K562 (cell line): ENCODE data around the gene VEGFB. TPM values are rescaled to one million over a fixed set of nuclear protein-coding genes. Genes with fewer than 3 reads are reported as not detected.

Source experiments
- HSF4 ChIP-seq: fragments of 250-450 bp; sonication (Bioruptor Pico); IDR thresholded peaks from 2 replicates; pipeline ENCODE4 v2.1.2; 2022; ENCODE audit warnings: mild to moderate bottlenecking, moderate library complexity, borderline replicate concordance
- NR3C1 ChIP-seq: sonication (generic); formaldehyde crosslinking; IDR thresholded peaks from 2 replicates; pipeline ENCODE4 v1.8.1; 2022; ENCODE audit warnings: missing genetic modification reagents
- POLR2AphosphoS5 ChIP-seq: IDR thresholded peaks from 2 replicates; pipeline ENCODE4 v1.6.1; 2011; ENCODE audit warnings: mild to moderate bottlenecking, low read depth, low read length, moderate library complexity; ENCODE audit not compliant: control insufficient read depth, insufficient read depth
- POLR3G ChIP-seq: IDR thresholded peaks from 2 replicates; pipeline ENCODE4 v1.6.1; 2011; ENCODE audit not compliant: insufficient read length, insufficient replicate concordance; ENCODE audit errors: extremely low read depth
- RERE ChIP-seq: sonication (generic); formaldehyde crosslinking; IDR thresholded peaks from 2 replicates; pipeline ENCODE4 v1.8.0; 2023; ENCODE audit warnings: missing genetic modification reagents, mild to moderate bottlenecking, borderline replicate concordance
- SAFB ChIP-seq: fragments of 200-400 bp; formaldehyde crosslinking; IDR thresholded peaks from 2 replicates; pipeline ENCODE4 v1.6.1; 2017; ENCODE audit warnings: low read depth, low read length, borderline replicate concordance
- SMAD4 ChIP-seq: fragments of 250-450 bp; sonication (Bioruptor Pico); conservative IDR thresholded peaks from 2 replicates; pipeline ENCODE4 v1.8.0; 2021; ENCODE audit warnings: inconsistent platforms, mild to moderate bottlenecking, moderate library complexity
- SMARCE1 ChIP-seq: fragments of 450-650 bp; IDR thresholded peaks from 2 replicates; pipeline ENCODE4 v1.7.1; 2016; ENCODE audit warnings: mild to moderate bottlenecking
- ZNF592 ChIP-seq: fragments of 450-650 bp; IDR thresholded peaks from 2 replicates; pipeline ENCODE4 v1.6.1; 2017; ENCODE audit warnings: antibody characterized with exemption, mild to moderate bottlenecking
- ZNF717 ChIP-seq: fragments of 250-450 bp; sonication (Bioruptor Pico); IDR thresholded peaks from 2 replicates; pipeline ENCODE4 v1.5.0; 2021
- polyA plus RNA-seq, 8 experiments: library from polyadenylated mRNA; depleted of rRNA in 4 of 8; stranded (reverse) in 5 of 8; unstranded in 3 of 8; fragments of >200 nt; fragmentation: Nextera tagmentation in 2 of 8; fragmentation: Illumina TruSeq in 1 of 8; extraction: Ambion mirVana in 2 of 8; extraction: Trizol in 1 of 8; gene quantifications; 2 replicates each; pipeline versions ENCODE4 v1.2.1 to v1.2.3, GENCODE V29; 2011 to 2014; ENCODE audit warnings: inconsistent platforms in 1 of 8, missing spikeins in 1 of 8
- total RNA-seq, 7 experiments: library from RNA; depleted of rRNA in 6 of 7; stranded (reverse); fragments of >200 nt in 6 of 7; fragmentation: Illumina TruSeq in 2 of 7; extraction: Trizol in 2 of 7; gene quantifications; 2 replicates each; pipeline versions ENCODE4 v1.2.1 to v1.2.3, GENCODE V29; 2011 to 2021; ENCODE audit warnings: low replicate concordance in 1 of 7
- TF ChIP-seq, protein P1 (sequence below): fragments of 450-650 bp; IDR thresholded peaks from 2 replicates; pipeline ENCODE4 v1.6.1; 2014; ENCODE audit warnings: low read depth, mild to moderate bottlenecking, moderate library complexity, borderline replicate concordance
- TF ChIP-seq, protein P2 (sequence below): fragments of 250-450 bp; sonication (Bioruptor Pico); IDR thresholded peaks from 2 replicates; pipeline ENCODE4 v1.5.1; 2021; ENCODE audit warnings: mild to moderate bottlenecking
- TF ChIP-seq, protein P3 (sequence below): fragments of 250-450 bp; sonication (Bioruptor Pico); IDR thresholded peaks from 2 replicates; pipeline ENCODE4 v1.9.0; 2021; ENCODE audit warnings: mild to moderate bottlenecking

VEGFB gene
- total and polyA plus RNA-seq, 9 of the 15 experiments (the other 6 are each of a cell fraction or from before 2014, with no cell fraction given), result 11.0 to 83.4 (median 25.7) TPM

DNA sequence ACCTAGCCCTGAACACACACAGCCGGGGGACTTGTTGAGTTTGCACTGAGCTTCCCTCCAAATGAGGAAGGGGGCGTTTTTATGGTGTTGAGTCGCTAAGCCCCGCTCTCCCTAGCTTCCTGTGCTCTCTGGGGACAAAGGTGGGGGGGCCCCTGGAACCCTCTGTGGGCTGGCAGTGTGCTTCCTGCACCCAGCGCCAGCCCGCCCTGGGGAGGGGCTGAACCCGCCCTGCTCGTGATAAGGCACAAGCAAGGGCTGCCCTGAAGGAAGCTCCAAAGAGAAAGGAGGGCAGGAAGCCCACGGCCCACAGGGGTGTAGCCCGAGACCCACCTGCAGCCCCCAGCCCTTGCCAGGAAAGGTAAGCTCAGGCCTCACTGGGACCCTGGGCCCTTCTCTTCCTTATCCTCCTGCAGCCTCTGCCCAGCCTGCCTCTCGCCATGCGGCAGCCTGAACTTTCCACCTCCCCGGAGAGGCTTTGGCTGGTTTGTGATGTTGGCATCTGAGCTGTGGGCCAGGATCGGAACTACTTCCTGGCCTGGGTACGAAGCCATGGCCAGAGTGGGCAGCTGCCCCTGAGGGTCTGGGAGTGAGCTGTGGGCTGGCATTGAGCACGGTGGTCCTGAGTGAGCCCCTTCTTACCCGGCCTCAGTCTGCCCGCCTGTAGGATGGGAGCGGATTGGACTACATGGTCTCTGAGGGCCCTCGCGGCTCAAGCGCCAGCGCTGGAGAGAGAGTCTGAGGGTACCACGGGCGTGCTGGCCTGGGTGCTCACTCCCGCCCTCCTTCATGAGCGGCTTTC lies 27.7 kb upstream of the VEGFB start, which contains the start of gene FERMT3 (continued):
- TF ChIP-seq, protein P1, sequence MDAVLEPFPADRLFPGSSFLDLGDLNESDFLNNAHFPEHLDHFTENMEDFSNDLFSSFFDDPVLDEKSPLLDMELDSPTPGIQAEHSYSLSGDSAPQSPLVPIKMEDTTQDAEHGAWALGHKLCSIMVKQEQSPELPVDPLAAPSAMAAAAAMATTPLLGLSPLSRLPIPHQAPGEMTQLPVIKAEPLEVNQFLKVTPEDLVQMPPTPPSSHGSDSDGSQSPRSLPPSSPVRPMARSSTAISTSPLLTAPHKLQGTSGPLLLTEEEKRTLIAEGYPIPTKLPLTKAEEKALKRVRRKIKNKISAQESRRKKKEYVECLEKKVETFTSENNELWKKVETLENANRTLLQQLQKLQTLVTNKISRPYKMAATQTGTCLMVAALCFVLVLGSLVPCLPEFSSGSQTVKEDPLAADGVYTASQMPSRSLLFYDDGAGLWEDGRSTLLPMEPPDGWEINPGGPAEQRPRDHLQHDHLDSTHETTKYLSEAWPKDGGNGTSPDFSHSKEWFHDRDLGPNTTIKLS, result no peak
- TF ChIP-seq HSF4 (CRISPR knock-in tag) (no peak; the same call in 1 of the 2 replicates), SMAD4 (CRISPR knock-in tag) (peak; percentile 52; the same call in 1 of the 2 replicates), ZNF592 (peak; percentile 89), POLR3G (no peak), SMARCE1 (no peak), ZNF717 (CRISPR knock-in tag) (0 out of 2 replicates have a peak, but pooled peaks have one; percentile 51), SAFB (no peak), POLR2AphosphoS5 (peak; percentile 50; the same call in 1 of the 2 replicates), RERE (CRISPR knock-in tag) (no peak), NR3C1 (CRISPR knock-in tag) (0 out of 2 replicates have a peak, but pooled peaks have one; percentile 64)
- TF ChIP-seq, protein P2, sequence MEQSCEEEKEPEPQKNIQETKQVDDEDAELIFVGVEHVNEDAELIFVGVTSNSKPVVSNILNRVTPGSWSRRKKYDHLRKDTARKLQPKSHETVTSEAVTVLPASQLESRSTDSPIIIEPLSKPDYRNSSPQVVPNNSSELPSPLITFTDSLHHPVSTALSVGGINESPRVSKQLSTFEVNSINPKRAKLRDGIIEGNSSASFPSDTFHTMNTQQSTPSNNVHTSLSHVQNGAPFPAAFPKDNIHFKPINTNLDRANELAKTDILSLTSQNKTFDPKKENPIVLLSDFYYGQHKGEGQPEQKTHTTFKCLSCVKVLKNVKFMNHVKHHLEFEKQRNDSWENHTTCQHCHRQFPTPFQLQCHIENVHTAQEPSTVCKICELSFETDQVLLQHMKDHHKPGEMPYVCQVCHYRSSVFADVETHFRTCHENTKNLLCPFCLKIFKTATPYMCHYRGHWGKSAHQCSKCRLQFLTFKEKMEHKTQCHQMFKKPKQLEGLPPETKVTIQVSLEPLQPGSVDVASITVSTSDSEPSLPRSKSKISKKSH (CRISPR knock-in tag), result no peak
- TF ChIP-seq, protein P3, sequence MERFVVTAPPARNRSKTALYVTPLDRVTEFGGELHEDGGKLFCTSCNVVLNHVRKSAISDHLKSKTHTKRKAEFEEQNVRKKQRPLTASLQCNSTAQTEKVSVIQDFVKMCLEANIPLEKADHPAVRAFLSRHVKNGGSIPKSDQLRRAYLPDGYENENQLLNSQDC, result no peak
